ENCODE results near the gene PDLIM1. TPM values are rescaled to one million over a fixed set of nuclear protein-coding genes. Genes with fewer than 3 reads are reported as not detected.

Gene PDLIM1
- total and polyA plus RNA-seq, 2 donors (not counting 1 experiment from before 2014, with no cell fraction given), result 24.3 to 390 TPM

- no peak overlapping the region for H3K9ac ChIP-seq (ENCODE audit: insufficient read depth, low read length)
- no peaks in the 10 kb centered on the region for H3K36me3 ChIP-seq (ENCODE audit: control insufficient read depth, insufficient read depth, low read length)
- no peaks in the 10 kb centered on the region for H3K79me2 ChIP-seq (ENCODE audit: control insufficient read depth, insufficient read depth, low read length)
- DNase-seq (ENCODE audit: low read depth in 2 of 2), result no peak
- H3K27me3 ChIP-seq (ENCODE audit: control insufficient read depth, insufficient read depth, low read length), result no peaks in the 10 kb centered on the region
- H3K9me3 ChIP-seq (ENCODE audit: control insufficient read depth, insufficient read depth, low read depth, low read length), result no peaks in the 10 kb centered on the region
- no peak overlapping the region for H2AFZ ChIP-seq (ENCODE audit: low read length)
- H3K4me1 ChIP-seq (ENCODE audit: control insufficient read depth, extremely low read depth, insufficient read depth, low read length), result peaks cover 8% of the 10 kb centered on the region
- H3K4me2 ChIP-seq (ENCODE audit: extremely low read depth, insufficient read depth, low read length), result no peak overlapping the region
- H4K20me1 ChIP-seq (ENCODE audit: control insufficient read depth, extremely low read depth, insufficient read depth, low read length), result no peaks in the 10 kb centered on the region
- H3K27ac ChIP-seq (ENCODE audit: insufficient read depth, low read length), result no peak overlapping the region
- H3K4me3 ChIP-seq (replicated peaks in 1 of 4; ENCODE audit: control extremely low read depth in 1 of 4, insufficient read depth in 1 of 4, low read depth in 3 of 4, low read length in 4 of 4), result no peak overlapping the region
- TF ChIP-seq EZH2 (IDR thresholded peaks at IDR 0.05; ENCODE audit: low read length, missing control alignments) (no peak), CTCF (conservative IDR thresholded peaks at IDR 0.05 in 1 of 2, IDR thresholded peaks at IDR 0.05 in 1 of 2; ENCODE audit: low read depth in 1 of 2, low read length in 2 of 2) (no peak)
Measured at GRCh38 chr10:95306851-95307250, 16.0 kb upstream of the PDLIM1 start.

DNA sequence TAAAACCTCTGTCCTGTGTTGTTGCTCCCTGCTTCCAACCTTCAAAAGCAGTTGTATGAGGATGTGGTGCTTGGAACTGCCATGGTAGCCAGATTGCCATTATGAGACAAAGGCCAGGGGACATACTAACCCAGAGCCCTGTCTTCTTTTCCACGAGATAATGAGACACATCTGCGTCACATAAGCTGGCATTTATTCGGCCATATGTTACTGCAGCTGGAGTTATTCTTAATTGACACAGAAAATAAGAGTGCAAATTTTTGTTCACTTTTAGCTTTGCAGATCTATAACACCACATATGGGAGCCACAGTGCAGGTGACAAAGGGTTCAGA, 15.5 kb upstream of the PDLIM1 start:
- no peak overlapping the region for H3K27ac ChIP-seq (ENCODE audit: insufficient read depth, low read length)
- H3K36me3 ChIP-seq (ENCODE audit: control insufficient read depth, insufficient read depth, low read length), result no peaks in the 10 kb centered on the region
- DNase-seq (ENCODE audit: low read depth in 2 of 2), result no peak
- no peak overlapping the region for H2AFZ ChIP-seq (ENCODE audit: low read length)
- H3K9me3 ChIP-seq (ENCODE audit: control insufficient read depth, insufficient read depth, low read depth, low read length), result no peaks in the 10 kb centered on the region
- H4K20me1 ChIP-seq (ENCODE audit: control insufficient read depth, extremely low read depth, insufficient read depth, low read length), result no peaks in the 10 kb centered on the region
- H3K4me2 ChIP-seq (ENCODE audit: extremely low read depth, insufficient read depth, low read length), result no peak overlapping the region
- H3K4me1 ChIP-seq (ENCODE audit: control insufficient read depth, extremely low read depth, insufficient read depth, low read length), result peaks cover 8% of the 10 kb centered on the region
- TF ChIP-seq EZH2 (IDR thresholded peaks at IDR 0.05; ENCODE audit: low read length, missing control alignments) (no peak), CTCF (conservative IDR thresholded peaks at IDR 0.05 in 1 of 2, IDR thresholded peaks at IDR 0.05 in 1 of 2; ENCODE audit: low read depth in 1 of 2, low read length in 2 of 2) (no peak)
- no peaks in the 10 kb centered on the region for H3K27me3 ChIP-seq (ENCODE audit: control insufficient read depth, insufficient read depth, low read length)
- no peak overlapping the region for H3K4me3 ChIP-seq (replicated peaks in 1 of 4; ENCODE audit: control extremely low read depth in 1 of 4, insufficient read depth in 1 of 4, low read depth in 3 of 4, low read length in 4 of 4)
- no peaks in the 10 kb centered on the region for H3K79me2 ChIP-seq (ENCODE audit: control insufficient read depth, insufficient read depth, low read length)
- no peak overlapping the region for H3K9ac ChIP-seq (ENCODE audit: insufficient read depth, low read length)

DNA sequence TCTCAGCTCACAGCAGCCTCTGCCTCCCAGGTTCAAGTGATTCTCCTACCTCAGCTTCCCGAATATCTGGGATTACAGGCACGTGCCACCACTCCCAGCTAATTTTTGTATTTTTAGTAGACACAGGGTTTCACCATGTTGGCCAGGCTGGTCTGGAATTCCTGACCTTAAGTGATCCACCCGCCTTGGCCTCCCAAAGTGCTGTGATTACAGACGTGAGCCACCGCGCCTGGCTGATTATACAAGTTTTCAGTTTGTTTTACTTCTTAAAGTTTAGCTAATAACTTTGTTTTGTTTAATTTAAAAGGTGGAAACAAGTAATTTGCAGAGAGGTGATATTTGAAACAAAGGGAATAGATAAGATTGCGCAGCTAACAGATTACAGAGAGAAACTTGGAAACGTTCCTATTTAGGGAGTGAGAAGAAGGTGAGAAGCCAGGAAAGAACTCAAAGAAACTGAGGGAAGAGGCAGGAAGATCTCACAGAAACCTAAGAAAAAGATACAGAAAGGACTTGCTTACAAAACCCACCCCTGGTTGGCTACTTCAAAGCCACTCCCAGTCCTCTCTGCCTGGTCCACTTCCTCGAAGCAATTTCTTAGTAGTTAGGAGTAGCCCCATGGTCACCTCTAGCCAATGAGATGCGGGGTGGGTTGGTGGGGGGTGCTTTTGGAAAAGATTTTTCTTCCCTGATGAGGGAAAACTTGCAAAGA, 15.0 kb upstream of the PDLIM1 start:
- no peak for DNase-seq (ENCODE audit: low read depth in 2 of 2)
- TF ChIP-seq EZH2 (IDR thresholded peaks at IDR 0.05; ENCODE audit: low read length, missing control alignments), result no peak
- TF ChIP-seq CTCF (conservative IDR thresholded peaks at IDR 0.05 in 1 of 2, IDR thresholded peaks at IDR 0.05 in 1 of 2; ENCODE audit: low read depth in 1 of 2, low read length in 2 of 2), result no peak
- Histone ChIP-seq H4K20me1 (ENCODE audit: control insufficient read depth, extremely low read depth, insufficient read depth, low read length) (no peaks in the 10 kb centered on the region), H3K79me2 (ENCODE audit: control insufficient read depth, insufficient read depth, low read length) (no peaks in the 10 kb centered on the region), H3K27me3 (ENCODE audit: control insufficient read depth, insufficient read depth, low read length) (no peaks in the 10 kb centered on the region), H3K27ac (ENCODE audit: insufficient read depth, low read length) (no peak overlapping the region), H3K9ac (ENCODE audit: insufficient read depth, low read length) (no peak overlapping the region), H3K4me2 (ENCODE audit: extremely low read depth, insufficient read depth, low read length) (no peak overlapping the region), H3K4me3 (replicated peaks in 1 of 4; ENCODE audit: control extremely low read depth in 1 of 4, insufficient read depth in 1 of 4, low read depth in 3 of 4, low read length in 4 of 4) (no peak overlapping the region), H3K4me1 (ENCODE audit: control insufficient read depth, extremely low read depth, insufficient read depth, low read length) (peaks cover 8% of the 10 kb centered on the region), H3K36me3 (ENCODE audit: control insufficient read depth, insufficient read depth, low read length) (no peaks in the 10 kb centered on the region), H2AFZ (ENCODE audit: low read length) (no peak overlapping the region), H3K9me3 (ENCODE audit: control insufficient read depth, insufficient read depth, low read depth, low read length) (no peaks in the 10 kb centered on the region)
